NK-92 treated with Interleukin-12 subunit alpha and Interleukin-12 subunit beta, amount 100 ng/mL, for 24 hours (cell line): ENCODE results near the gene SPHK2.
"Not testable (repeated sequence)": the region's sequence is repeated elsewhere in the genome, so short reads cannot be mapped to it uniquely, and the experiment has no call there.

Experiments used
- DNase-seq: peaks from one replicate; lab custom pipeline; 2025; lab: John Stamatoyannopoulos, UW

Gene SPHK2

GRCh38 chr19:48618916-48619691 lies at the start of gene SPHK2, which contains the start of gene RPL18:
SPHK2 (plus strand) TSS chr19:48619506; CDS start chr19:48620515, 1,009 bp downstream.
RPL18 (minus strand) TSS chr19:48619178; CDS start chr19:48619143, 35 bp downstream.
- DNase-seq: peak; percentile 96

DNA sequence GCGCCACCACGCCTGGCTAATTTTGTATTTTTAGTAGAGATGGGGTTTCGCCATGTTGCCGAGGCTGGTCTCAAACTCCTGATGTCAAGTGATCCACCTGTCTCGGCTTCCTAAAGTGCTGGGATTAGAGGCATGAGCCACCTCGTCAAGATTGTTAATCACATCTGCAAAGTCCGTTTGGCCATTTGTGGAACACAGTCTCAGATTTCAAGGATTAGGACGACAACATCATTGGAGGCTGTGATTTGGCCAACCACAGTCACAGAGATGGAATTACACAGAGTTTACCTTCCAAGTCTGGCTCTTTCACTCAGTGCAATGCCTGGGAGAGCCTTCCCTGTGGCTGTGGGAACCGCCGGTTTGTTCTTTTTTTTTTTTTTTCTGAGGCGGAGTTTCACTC lies 49.5 kb upstream of the SPHK2 start:
- DNase-seq: no peak

DNA sequence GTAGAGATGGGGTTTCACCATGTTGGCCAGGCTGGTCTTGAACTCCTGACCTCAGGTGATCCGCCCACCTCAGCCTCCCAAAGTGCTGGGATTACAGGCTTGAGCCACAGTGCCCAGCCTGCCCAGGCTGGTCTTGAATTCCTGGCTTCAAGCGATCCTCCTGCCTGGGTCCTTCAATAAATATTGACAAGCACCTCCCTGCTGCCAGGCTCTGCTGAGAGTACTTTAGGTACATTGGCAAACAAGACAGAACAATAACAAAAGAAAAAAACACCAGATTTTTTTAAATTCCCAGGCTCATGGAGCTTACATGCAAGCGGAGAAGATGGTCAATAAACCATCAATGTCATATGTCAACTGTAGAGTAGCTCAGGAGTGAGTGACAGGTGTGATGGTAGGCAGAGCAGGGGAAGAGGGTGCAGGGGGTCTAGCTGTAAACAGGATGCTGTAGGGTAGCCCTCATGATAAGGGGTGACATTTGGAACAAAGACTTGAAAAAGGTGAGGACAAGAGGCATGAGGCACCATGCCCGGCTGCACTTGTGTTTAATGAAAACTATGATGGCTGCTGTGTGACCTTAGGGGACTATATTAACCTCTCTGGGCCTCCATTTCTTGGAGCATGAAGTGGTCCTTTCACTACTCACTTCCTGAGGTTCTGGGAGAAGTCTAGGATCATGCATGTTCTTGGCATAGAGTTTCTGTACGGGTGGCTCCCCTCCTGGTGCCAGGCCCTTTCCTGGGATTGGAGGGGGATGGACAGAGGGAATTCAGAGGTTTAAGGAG lies 47.7 kb upstream of the SPHK2 start:
- no peak for DNase-seq

GRCh38 chr19:48573163-48573505 lies 46.2 kb upstream of the SPHK2 start:
- DNase-seq: no peak

GRCh38 chr19:48575931-48576622 lies 43.2 kb upstream of the SPHK2 start:
- DNase-seq: no peak

- DNase-seq: not testable (repeated sequence)
Measured at GRCh38 chr19:48577908-48578307, 41.4 kb upstream of the SPHK2 start.

DNA sequence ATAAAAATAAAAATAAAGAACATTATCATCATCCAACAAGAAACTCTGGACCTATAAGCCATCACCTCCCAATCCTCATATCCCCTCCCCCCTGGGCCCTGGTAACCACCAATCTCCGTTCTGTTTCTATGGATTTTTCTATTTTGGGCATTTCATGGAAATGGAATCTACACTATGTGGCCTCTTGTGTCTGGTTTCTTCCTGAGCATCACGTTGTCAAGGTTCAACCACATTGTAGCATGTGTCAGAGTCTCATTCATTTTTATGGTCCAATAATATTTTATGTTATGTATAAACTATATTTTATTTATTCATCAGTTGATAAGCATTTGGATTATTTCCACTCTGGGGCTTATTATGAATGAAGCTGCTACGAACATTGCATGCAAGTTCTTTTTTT lies 40.4 kb upstream of the SPHK2 start:
- DNase-seq: no peak

- DNase-seq: no peak
Measured at GRCh38 chr19:48582168-48582567, 37.1 kb upstream of the SPHK2 start.

DNA sequence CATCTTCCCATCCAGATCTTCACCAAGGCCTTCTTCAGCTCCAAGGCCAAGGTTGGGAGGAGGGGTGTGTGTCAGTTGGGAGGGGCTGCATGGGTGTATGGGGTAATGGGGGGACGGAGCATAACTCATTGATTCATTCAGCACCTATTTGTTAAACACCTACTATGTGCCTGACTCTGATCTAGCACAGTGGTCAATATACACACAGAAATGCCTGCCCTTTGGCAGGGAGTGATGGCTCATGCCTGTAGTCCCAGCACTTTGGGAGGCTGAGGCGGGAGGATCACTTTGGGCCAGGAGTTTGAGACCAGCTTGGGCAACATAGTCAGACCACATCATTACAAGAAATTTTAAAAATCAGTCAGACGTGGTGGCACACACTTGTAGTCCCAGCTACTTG lies 31.9 kb upstream of the SPHK2 start:
- DNase-seq: no peak

GRCh38 chr19:48588670-48589401 lies 30.5 kb upstream of the SPHK2 start:
- peak; percentile 59 for DNase-seq

GRCh38 chr19:48591021-48591420 lies 28.3 kb upstream of the SPHK2 start:
- no peak for DNase-seq

DNA sequence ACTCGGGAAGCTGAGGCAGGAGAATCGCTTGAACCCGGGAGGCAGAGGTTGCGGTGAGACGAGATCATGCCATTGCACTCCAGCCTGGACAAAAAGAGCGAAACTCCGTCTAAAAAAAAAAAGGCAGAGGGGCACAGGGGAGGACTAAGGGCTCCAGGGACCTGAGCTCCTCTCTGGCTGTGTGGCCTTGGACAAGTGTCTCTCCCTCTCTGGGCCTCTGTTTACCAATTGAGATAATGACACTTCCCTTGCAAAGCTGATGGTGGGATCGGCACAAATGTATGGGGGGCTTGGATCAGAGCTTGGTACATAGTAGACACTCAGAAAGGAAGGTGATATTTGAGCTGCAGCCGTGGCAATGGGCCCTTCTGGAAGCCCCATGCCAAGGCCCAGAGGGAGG lies 24.1 kb upstream of the SPHK2 start:
- DNase-seq: no peak

DNA sequence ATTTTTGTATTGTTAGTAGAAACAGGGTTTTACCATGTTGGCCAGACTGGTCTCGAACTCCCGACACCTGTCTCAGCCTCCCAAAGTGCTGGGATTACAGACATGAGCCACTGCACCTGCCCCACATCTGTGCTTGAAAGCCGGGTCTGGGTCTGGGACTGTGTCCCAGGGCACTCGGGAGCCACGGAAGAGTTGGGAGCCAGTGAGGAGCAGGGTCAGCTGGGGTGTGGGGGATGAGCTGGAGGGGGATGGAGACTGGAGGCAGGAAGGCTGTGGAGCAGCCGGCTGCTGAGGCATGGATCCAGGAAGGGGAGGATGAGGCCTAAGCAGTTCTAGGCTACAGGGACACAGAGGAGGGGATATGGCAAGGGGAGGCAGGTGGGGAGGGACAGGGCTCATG lies 23.5 kb upstream of the SPHK2 start:
- no peak for DNase-seq

- DNase-seq: no peak
Measured at GRCh38 chr19:48596237-48596636, 23.1 kb upstream of the SPHK2 start.

- no peak for DNase-seq
Measured at GRCh38 chr19:48596679-48597465, 22.4 kb upstream of the SPHK2 start.

DNA sequence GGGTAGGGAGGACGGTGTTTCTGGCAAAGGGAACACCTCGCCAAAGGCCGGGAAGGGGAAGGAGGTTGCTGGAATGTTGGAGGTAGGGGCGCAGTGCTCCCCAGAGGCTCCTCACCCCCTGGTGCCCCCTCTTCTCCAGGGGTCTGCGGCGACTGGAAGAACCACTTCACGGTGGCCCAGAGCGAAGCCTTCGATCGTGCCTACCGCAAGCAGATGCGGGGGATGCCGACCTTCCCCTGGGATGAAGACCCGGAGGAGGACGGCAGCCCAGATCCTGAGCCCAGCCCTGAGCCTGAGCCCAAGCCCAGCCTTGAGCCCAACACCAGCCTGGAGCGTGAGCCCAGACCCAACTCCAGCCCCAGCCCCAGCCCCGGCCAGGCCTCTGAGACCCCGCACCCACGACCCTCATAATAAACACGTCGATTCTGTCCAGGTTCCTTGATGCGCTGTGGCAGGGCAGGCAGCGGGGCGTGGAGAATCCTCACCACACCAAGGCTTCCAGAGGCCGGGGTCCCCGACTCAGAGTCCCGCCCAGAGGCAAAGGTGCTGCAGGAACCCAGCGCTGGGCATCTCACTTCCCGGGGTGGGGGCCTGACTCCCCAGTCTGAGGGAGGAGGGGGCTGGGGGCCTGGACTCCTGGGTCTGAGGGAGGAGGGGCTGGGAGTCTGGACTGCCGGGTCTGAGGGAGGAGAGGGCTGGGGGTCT lies 20.2 kb upstream of the SPHK2 start:
- DNase-seq: no peak

- no peak for DNase-seq
Measured at GRCh38 chr19:48600679-48601417, 18.5 kb upstream of the SPHK2 start.

- DNase-seq: no peak
Measured at GRCh38 chr19:48603001-48603400, 16.3 kb upstream of the SPHK2 start.

DNA sequence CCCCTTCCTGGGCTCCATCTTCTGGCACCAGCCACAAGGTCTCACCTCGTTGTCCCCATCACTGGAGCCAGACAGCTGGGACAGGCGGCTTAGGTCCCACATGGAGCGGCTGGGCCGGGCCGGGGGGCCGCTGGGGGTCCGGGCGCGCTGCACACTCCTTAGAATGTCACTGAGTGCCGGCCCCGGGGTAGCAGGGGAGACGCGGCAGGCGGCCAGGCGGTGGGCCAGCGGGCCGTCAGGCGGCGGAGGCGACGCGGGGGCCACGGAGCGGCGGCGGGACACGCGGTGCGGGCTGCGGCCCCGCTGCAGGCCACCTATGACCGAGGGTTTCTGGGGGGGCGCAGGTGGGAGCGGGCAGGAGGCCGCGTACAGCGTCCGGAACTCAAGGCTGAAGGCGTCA lies 15.9 kb upstream of the SPHK2 start:
- DNase-seq: no peak

DNA sequence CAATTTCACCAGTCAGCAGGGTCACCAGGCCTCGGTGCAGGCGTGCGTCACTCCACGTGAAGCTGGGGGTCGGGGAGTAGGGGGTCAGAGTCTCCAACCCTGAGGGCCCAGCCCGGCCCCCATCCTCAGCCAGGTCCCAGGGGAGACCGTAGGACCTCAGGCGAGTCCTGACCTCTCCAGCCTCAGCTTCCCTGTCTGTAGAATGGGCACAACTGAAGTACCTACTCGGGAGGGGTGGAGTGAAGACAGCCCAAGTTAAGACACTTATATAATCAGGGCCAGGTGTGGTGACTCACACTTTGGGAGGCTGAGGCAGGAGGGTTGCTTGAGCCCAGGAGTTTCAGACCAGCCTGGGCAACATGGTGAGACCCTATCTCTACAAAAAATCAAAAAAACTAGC lies 15.5 kb upstream of the SPHK2 start:
- DNase-seq: no peak
